IPS-NIHi7 (cell line): Measurements from ENCODE around the gene DOCK9.

Experiments used
- DNase-seq: peaks from one replicate; pipeline ENCODE4 v3.0.0; 2012; ENCODE audit warnings: mixed read lengths; ENCODE audit errors: extremely low spot score

Gene DOCK9

DNA sequence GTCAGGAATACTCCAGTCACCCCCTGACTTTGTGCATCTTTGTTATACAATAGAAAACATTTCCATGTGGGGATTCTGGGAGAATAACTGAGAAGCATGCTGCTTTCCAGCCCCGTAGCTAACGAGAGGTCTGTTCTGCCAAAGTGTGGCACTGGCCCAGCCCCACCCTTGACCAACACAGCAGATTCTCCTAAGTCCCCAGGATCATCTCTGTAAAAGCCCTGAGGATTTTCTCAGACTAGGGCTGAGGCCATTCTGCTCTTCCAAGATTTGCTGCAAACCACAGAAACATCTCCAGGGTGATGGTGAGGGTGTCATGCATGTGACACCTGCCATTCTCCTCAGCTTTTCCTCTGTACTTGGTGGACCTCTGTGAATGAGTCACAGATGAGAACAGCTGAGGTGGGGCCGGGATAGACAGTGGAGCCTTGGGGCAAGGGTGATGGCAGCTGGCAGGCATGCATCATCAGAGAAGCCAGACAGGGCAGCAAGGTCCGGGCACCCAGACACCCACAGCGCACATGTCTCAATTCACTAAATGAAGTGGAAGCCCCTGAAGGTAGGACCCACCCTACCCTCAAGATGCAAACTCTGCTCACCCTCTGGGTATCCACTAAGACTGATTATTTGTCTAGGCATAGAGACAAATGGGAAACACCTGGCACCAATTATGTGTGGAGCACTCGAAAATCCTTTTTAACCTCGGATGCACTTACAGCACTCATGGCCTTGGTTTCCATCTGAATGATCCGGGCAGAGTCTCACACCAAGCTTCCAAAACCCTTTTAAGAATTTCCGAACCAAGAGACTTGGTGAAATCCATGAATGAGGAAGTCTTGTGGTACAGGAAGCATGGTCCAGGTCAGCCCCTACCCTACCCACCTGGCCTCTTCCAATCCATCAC is 20.1 kb upstream of the DOCK9 start:
- no peak for DNase-seq

DNA sequence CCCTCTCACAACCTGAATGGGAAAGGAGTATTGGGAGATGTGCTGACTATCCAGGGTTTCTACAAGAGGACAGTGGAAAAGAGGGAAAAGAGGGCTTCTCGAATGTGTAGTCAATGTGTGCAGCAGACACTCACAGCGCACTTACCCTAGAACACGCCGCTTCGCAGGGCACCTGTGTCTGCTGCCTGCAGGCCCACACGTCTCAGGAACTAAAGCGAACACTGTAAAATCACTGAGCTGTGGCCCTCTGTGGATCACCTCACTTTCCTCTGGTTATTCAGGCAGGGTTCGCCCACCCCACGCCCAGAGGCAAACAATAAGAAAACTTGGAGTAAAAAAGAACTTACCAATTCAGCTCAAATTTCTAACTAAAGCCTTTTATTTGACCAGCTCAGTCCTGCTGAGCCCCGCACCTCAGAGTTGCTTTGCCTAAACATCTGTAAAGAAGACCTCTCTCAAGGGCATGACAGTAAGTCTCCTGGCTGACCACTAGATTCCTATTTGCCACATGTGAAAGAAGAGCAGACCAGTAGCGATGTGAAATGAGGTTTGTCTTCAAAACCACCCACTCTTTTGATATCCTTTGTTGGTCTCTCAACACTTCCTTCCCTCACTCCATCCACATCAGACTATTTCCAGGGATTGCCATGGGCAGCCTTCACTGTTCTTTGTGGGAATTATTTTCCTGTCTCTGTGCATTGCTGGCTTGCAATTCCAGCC is 19.3 kb upstream of the DOCK9 start:
- no peak for DNase-seq

DNA sequence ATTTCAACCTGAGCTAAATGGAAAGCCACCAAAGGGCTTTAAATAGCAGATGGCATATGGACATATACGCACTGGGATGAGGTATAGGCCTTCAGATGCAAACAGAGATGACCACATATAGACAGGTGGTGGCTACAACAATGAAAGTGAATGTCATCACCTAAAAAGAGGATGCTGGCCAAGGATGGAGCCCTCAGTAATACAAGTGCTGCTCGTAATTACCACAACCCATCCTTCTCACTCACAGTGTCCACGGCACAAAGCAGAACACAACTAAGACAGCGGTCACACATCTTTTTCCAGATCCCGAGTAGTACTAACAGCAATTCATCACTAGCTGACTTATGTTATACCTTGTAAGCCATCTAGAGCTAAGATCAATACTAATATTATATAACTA is 18.2 kb upstream of the DOCK9 start:
- DNase-seq = no peak

DNA sequence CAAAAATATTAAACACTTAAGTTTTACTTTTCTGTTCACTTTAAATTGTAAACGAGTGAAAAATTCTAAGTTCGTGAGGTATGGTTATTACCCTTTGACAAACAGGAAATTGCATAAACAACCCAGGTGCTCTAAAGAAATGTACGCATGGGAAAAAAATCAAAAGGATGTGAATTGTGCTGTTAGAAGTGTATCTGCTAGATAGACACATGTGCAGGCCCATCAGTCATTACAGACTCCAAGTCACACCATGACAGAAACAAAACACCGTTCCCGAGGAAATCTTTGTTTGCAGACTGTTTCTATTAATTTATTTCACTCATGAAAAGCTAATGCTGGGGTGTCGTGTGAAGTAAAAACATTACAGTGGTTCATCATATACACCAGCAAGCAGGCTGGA is 17.0 kb upstream of the DOCK9 start:
- DNase-seq = no peak

DNA sequence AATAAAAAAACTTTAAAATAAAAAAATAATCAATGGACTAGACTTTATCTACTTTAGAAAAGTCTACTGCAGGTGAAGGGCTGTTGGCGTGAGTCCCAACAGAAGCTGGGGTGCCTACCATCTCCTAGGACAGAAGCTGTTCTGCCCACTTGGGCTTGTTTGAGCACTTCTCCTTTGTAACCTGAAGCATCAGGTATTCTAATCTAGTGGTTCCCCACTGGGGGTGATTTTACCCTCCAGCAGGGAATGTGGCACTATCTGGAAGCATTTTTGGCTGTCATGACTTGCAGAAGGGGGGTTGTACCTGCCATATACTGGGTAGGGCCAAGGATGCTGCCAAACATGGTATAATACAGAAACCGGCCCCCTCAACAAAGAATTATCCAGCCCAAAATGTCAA is 16.2 kb upstream of the DOCK9 start:
- no peak for DNase-seq

DNA sequence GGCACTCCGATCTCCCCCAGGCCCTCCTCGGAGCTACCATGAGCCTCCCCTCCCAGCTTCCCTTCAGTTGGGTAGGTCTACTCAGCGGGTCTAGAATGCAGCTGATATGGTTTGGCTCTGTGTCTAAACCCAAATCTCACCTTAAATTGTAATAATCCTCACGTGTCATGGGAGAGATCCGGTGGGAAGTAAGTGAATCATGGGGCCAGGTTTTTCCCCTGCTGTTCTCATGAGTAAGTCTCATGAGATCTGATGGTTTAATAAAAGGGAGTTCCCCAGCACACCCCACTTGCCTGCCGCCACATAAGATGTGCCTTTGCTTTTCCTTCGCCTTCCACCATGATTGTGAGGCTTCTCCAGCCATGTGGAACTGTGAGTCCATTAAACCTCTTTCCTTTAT is 14.5 kb upstream of the DOCK9 start:
- DNase-seq = no peak

DNA sequence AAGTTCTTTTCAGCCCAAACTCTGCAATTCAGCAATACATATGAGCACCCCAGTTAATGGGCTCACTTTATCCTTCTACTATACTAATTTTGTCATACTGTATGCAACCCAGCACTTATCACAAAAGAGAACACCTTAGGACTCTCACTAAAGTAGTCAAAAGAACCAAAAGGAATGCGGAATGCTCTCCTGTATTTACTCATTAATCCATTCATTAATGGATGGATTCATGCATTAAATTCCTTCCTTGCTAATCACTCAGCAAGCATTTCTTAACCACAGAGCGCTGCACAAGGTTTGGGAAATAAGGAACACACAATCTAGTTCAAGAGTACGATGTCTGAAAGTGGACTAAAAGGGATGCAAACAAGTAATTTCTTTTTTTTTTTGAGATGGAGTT is 12.8 kb upstream of the DOCK9 start:
- no peak for DNase-seq

DNA sequence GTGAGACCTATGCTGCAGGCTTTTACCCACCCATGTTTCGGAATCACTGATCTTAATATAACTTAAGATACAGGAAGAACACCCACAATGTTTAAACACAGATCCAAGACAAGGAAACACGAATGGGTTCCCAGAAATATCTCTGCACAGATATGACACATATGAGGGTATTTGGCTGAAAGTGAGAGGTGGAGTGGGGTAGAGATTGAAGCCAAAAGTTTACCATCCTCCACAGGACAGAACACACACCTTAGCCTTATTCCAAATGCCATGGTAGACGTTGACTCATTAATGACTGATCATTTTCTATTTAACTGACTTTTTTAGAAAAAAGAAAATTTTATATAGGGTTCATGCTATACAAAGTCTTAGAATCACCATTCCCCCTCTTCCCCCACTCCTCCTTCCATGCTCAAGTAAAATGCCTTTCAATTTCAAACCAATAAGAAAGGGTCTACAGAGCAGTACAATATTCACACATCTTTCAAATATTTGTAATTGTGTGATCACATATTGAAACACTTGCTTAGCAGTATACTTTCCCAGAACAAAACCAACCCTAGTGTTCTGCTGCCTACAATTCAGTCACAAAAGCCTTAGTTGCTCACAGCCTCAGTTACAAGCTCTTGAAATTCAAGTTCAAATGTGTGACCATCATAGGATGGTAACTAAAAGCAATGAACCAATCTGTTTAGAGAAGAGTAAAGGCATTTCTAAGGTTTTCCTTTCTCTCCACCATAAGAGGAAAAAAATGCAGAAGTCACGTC is 11.8 kb upstream of the DOCK9 start:
- no peak for DNase-seq

DNA sequence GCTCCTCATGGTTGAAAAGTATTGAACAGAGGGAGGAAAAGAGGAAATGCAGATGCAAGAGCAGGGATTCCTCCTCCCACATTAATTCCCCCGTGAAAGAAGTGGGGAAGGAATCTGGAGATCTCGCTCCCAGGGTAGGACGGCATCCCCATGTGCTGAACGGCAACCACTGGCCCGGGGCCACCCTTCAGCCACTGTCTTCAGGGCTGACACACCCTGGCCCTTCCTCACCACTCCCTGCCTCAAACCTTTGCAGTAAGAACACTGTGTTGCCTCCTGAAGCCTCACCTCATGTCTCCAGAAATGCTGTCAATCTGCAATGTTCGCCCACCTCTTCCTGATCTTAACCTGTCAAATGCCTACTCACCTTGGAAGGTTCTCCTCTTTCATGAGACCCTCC is 10.9 kb upstream of the DOCK9 start:
- DNase-seq = no peak

DNA sequence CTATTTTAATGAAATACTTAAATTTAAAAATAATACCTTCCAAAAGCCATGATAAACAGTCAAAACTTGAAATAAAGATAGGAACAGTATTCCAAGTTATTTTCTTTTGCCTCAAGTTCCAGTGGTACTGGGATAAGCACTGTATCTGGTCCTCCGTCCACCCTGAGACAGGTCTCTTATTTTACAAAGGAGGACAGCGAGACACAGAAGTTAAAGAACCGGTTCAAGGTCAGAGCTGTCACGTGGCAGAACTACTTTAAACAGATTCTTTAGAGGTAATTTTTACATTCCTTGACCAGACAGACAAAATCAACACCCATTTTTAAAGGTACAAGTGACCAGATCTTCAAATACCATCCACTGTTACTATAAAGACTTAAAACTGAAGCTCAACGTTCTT is 10.4 kb upstream of the DOCK9 start:
- DNase-seq = no peak

DNA sequence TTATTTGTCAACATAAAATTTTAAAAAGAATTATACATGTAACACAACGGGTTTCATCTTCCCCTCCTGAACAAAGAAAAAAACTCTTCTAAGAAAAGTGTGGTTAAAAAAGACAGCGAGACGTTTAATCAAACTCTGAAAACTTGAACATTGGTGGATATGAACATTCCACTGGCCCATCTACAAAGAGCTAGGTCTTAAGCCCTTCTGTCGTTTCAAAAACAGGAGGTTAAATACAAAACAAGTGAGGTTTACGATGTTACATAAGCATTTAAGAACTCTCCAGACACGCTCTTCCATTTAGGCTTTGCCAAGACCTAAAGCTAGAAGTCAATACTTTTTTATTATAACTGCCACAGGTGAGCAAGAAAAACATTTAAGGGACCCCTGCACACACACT is 9.4 kb upstream of the DOCK9 start:
- no peak for DNase-seq

DNA sequence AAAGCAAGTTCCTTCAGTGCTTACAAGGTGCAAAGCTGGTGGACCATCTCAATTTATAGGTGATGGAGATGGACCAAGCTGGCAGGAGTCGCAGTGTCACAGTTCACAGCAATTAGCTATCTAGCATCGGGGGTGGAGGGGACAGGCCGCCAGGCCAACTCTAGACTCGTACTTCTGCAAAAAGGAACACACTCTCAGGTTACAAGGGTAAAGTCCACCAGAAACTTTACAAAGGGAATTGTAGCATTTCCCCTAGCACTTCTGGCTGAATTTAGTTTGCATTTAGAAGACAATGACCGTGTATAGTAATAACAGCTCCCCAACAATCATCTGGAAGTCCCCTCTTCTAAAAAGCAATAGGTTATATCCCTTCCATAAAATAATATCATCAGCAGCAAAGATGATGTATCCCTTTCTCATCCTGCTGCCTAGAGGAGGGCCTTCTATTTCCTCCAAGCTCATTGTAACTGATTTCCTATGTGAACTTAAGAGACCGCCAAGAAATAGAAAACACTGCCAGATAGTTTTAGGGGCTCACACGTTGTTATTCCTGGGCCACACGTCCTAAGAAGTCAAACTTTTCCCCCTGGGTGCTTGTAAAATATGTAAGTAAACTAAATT is 8.5 kb upstream of the DOCK9 start:
- no peak for DNase-seq

DNA sequence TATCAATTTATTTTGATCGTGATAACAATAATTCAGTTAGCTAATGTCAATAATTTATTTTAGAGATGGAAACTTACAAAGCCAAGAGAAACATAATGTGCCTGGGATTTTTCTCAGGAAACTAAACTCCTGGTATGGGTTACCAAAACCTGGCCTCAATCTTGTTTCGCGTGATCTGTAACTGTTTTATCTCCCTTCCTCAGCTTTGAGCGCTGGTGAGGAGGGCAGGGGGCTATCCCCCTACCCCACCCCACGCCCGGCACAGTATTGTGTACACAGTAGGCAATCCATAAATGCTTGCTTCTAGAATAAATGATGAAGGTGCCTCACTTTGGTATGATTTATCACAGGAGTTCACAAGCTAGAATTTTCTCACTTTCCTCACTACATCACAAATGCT is 7.7 kb upstream of the DOCK9 start:
- no peak for DNase-seq

DNA sequence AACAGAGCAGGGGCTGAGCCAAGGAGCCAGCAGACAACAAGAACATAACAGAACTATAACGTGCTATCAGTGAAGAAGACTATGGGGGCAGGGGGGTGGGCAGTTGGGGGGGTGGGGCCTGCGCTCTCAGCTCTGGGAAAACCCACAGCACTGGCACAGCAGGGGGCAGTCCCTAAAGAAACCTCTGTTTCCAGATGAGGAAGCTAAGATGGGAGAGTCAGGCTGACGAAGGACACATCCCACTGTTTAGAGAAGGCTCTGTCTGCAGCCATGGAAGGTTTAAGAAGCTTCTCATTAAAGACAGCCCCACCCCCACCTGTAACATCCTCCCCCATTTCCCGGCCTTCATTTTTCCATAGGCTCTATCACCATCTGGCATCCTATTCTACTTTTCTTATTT is 7.1 kb upstream of the DOCK9 start:
- no peak for DNase-seq

DNA sequence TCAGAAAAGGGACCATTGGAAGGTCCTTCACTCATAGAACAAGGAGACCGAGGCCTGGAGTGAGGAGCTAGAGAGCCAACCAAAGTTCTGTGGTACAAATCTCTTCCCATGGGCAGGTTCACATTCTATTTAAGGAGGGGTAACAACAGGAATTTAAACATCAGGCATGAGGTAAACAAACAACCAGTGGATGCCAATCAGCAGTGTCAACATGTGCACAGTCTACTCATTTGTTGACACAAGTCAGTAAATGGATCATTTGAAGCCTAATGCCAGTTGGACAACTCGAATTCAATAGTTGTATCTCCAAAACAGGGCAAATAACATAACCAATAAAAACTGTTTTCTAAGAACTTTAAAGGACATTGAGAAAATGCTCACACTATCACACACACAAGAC is 6.3 kb upstream of the DOCK9 start:
- DNase-seq = no peak

DNA sequence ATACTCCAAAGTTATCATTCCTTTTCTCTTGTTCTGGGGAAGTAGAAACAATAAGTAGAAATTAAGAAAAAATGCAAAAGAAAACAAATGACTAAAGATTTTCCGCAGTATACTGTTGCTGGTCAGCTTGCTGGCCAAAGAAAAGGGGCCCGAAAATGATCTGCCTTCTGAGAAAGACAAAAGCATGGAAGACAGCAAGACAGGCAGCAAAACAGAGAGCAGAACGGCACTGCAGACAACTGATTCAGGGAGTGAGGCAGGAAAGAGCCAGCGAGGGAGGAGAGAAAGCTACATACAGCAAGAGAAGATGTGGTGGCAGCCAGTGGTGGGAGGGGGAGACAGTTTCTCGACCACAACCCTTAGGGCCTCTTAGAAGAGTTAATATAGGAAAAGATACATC is 5.3 kb upstream of the DOCK9 start:
- DNase-seq = no peak

DNA sequence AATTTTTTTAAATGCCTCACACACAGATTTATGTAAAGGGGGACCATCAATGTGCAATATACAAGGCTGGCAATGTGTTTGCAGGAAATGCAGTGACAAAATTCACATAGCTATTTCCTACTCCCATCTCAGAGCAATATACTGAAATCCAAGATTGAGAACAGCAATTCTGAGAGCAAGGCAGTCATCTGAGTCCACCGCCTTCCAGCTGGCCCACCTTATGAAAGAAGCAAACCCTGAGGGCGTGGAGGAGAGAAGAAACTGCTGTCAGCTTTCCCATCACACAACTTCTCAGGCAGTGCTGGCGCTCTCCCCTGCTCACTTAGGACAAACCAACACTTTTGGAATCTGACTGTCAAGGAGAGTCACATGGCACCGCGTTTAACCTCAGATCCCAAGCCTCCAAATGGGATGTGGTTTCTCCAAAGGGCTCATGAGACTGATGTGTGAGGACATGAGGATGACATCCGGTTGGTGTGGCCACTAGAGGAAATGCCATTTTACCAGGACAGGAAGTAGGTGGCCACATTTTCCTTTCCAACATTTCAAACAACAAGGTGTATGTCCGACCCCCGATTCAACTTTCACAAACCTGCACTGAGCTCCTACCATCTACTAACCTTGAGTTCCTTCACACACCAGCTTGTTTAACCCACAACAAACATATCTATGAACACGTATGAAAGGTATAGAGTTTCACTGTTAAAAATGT is 3.7 kb upstream of the DOCK9 start:
- DNase-seq = no peak

DNA sequence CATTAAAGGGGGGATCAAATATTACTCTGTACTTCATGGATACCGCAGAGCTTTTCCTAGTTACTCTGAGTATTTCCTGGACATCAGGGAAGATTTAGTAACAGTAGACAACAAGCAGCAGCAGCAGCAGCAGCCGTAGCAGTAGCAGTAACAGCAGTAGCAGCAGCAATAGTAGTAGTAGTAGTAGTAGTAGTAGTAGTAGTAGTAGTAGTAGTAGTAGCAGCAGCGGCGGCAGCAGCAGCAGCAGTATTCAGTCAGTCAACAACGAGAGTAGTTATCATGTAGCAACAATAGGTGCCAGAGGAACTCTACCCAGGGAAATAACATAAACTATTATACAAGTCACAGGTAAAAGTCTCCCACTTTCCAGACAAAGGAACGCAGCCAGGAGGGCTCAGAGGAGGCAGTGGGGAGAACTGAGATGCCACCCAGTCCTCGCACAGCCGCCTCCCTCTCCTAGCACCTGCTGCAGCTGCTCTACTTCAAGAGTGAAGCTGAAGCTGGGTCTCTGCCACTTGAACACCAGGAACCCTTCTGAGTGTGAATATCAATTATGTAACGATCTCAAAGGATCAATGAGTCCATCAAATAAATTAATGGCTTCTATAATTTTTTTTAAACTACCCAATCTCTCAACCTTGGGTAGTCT is 1.3 kb upstream of the DOCK9 start:
- no peak for DNase-seq

DNA sequence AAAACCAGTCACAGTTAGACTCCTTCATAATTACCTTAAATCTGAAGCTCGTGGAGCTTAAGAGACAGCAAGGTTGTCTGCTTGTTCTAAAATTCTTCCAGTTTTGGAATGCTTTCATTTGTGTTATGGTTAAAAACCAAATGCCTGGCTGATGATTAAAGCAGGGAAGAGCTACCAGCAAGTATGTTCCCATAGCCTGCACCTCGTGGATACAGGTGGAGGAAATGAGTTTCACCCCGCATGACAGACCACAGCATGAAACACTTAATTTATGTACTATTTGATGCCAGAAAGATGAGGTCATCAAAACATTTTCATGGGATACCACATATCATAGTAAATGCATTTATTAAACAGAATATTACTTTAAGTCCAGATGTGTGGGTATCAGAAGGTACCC is 416 bp upstream of the DOCK9 start:
- DNase-seq = no peak

DNA sequence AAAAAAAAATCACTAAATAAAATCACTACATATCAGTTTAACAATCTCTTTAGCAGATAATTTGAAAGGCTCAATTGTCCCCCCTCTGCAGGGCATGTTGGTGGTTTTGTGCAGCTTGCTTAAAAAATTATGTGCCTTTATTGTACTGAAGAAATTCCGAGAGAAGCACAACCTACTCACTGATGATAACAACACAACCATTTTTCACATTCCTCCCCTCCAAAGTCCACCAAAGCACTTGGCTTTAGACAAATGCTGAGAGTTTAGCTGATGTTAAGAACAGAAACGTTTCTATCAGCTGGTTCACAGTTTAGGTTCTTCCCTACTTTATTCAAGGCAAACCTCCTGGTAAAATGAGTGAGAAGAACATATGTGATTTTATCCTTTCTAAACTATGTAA is 923 bp downstream of the DOCK9 start:
- no peak for DNase-seq

DNA sequence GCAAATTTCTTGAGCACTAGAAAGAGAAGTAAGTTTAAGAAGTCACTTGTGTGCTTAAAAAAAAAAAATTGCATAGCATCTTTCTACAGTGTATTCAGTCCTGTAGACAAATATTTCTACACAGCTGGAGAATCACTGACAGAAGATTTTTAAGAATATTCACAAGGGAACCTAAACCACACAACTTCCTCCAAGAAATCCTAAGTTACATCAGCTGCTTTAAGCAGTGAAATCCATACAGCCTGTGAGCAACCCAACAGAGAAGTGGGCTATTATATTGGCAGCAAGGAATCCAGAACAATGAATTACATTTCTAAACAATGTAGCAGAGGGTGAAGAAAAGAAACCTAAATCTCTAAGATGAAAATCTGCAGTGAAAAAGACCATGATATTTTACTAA is 1.5 kb downstream of the DOCK9 start:
- no peak for DNase-seq
